A673 (cell line): ENCODE results near the gene LMCD1.

Source experiments
- EZH2 ChIP-seq: fragments of 200-600 bp; sonication (generic); IDR thresholded peaks from 2 replicates; pipeline ENCODE4 v1.6.1; 2017; ENCODE audit warnings: borderline replicate concordance, low read depth, mild to moderate bottlenecking, mixed read lengths, antibody characterized with exemption, low read length; ENCODE audit not compliant: poor library complexity, severe bottlenecking
- TF ChIP-seq, protein P1 (sequence below): fragments of 300-800, 200-600 bp; sonication (generic); conservative IDR thresholded peaks from 2 replicates; pipeline ENCODE4 v1.5.1; 2017; ENCODE audit warnings: low read depth, mild to moderate bottlenecking, antibody characterized with exemption, low read length, moderate library complexity, mixed read lengths

DNA sequence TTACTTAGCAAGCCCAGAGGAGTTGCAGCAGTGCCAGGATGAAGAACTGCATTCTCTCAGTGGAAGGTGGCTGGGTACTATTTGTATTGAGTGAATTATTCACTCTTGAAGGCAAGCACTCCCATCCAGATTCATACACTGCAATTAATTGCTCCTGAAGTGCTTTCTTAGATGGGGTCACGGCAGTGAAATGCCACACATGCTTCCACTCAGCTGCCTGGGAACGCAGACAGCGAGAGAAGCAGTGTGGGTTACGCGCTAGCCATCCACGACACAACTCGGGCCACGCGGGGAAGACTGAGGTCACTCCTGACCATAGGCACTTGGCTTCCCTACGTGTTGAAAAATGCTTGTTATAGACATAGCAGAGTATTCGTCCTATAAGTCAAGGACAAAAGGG, 30.8 kb upstream of the LMCD1 start:
- TF ChIP-seq, protein P1, sequence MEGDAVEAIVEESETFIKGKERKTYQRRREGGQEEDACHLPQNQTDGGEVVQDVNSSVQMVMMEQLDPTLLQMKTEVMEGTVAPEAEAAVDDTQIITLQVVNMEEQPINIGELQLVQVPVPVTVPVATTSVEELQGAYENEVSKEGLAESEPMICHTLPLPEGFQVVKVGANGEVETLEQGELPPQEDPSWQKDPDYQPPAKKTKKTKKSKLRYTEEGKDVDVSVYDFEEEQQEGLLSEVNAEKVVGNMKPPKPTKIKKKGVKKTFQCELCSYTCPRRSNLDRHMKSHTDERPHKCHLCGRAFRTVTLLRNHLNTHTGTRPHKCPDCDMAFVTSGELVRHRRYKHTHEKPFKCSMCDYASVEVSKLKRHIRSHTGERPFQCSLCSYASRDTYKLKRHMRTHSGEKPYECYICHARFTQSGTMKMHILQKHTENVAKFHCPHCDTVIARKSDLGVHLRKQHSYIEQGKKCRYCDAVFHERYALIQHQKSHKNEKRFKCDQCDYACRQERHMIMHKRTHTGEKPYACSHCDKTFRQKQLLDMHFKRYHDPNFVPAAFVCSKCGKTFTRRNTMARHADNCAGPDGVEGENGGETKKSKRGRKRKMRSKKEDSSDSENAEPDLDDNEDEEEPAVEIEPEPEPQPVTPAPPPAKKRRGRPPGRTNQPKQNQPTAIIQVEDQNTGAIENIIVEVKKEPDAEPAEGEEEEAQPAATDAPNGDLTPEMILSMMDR, result no peak
- TF ChIP-seq EZH2, result no peak
